ENCODE data around the gene HOXC11.

HOXC11 gene

DNA sequence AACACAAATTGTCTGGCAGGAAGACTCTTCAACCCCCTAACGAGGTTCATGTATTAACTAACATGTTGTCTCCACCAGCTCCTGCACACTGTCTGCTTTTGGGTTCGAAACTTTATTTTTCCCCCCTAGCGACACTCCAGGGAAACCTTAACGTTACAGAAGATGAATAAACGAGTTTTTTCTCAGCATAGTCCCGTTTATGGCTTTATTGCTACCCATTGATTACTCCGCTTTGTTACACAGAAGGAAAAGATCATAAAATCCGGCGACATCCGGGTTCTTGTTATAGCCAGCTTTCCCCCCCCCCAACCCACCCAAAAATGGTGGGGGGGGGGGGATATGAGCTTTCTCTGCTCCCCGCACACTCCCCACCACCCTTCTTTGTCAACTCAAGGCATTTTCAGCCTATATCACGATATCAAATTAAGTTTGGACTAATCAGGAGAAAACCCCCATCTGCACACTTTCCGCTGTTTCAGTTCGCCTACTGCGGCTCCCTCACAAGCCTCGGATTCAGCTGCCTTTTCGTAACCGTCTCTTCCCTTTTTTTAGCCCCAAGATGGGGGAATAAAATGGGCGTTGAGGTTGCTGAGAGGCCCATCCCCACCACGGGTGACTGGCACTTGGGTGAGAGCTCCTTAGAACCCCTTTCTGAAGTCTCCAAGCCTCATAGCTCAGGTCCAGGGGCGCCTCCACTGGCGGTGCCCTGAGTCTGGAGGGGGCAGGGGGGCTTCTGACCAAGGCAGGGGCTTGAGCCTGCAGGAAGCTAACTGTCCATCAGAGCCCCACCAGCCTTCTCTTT lies 53.9 kb downstream of the HOXC11 start:
- no peak overlapping the region for H3K9ac ChIP-seq (ENCODE audit: low read depth, low read length)
- no peak overlapping the region for H3K27ac ChIP-seq (ENCODE audit: low read depth, low read length)
- no peaks in the 10 kb centered on the region for H3K36me3 ChIP-seq (ENCODE audit: control insufficient read depth, insufficient read depth, low read length)
- peaks cover 3% of the 10 kb centered on the region; the same call in 1 of the 2 replicates for H3K4me1 ChIP-seq (ENCODE audit: control insufficient read depth, insufficient read depth, low read length)
- H3K9me3 ChIP-seq (ENCODE audit: control insufficient read depth, insufficient read depth, low read length), result no peaks in the 10 kb centered on the region
- no peak overlapping the region for H3K4me3 ChIP-seq (ENCODE audit: low read depth, low read length)
- peaks cover 100% of the 10 kb centered on the region for H3K27me3 ChIP-seq (ENCODE audit: control insufficient read depth, insufficient read depth, low read length)
